Stimulated activated CD8-positive, alpha-beta memory T cell treated with anti-CD3 and anti-CD28 coated beads, Interleukin-2, amount 100 ng/mL, for 48 hours (primary cell): ENCODE measurements around the gene LRRC75B.

Experiments used
- DNase-seq, 2 donors: peaks; one replicate each; pipeline ENCODE4 v3.0.0-alpha.2; 2020; ENCODE audit warnings: low read depth in 2 of 2

The LRRC75B gene

DNA sequence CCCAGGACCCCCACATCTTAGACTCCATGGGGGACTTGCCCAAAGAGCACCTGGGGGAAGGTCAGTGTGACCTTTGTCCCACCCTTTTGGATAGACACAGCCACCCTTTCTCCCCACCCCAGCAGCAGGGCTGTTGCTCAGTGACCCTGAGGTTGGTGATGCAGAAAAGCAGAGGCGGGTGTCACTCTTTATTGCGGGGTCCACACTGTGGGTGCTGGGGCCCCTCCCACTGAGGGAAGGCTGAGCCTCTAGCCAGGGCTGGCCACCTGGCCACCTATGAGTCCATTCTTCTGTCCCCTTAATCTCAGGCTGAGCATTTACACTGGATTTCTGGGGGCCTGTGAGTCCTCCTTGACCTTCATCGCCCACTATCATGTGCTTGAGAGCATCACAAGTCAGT, 7.4 kb downstream of the LRRC75B start:
- DNase-seq = no peak

DNA sequence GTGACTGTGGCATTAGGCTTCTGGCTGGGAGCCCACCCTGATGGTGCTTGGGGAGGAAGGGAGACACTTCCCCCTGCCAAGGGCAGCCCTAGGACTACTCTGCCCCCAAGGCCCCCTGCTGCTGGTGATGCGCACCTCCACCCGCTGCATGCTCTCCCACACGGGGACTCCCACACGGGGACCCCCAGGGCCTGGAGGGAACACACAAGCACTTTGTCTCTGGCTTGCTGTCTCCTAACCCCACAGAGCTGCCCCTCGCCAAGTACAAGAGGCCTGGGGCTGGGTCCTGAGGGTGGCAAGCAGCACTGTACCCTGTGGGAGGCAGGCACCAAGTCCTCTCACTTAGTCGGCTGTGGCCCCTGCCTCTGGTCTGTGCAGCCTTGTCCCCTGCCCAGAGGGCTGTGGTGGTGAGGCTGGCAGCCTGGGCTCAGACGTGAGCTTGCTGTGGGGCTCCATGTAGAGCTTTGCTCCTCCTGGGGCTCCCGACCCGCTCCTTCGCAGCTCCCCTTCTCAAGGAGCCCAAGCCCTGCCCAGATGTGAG, 7.9 kb downstream of the LRRC75B start:
- no peak for DNase-seq

DNA sequence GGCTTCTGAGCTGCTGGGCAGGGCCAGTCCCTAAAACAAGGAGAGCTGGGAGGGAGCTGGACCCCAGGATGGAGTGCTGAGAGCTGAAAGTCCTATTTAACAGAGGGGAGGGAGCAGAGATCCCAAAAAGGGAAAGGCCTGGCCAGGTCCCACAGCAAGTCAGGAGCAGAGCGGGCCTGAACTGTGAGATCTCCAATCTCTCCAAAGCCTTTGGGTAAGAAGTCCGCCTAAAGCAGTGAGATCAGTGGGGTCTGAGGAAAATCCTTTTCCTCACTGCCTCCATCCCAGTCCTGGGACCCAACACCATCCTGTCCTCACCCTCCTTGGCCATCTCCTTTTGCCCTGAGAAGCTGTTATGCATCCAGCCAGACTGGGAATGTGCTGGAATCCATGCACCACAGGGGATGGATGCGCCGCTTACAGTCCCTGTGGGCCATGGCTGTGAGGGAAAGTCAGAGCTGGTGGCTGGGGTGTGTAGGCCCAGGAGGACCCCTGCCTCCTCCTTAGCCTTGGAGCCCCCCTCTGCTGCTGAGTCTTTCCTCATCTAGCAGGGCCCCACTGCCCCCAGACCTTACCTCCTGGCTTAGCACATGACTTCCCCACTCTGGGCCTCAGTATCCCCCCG, 8.6 kb downstream of the LRRC75B start:
- no peak for DNase-seq

DNA sequence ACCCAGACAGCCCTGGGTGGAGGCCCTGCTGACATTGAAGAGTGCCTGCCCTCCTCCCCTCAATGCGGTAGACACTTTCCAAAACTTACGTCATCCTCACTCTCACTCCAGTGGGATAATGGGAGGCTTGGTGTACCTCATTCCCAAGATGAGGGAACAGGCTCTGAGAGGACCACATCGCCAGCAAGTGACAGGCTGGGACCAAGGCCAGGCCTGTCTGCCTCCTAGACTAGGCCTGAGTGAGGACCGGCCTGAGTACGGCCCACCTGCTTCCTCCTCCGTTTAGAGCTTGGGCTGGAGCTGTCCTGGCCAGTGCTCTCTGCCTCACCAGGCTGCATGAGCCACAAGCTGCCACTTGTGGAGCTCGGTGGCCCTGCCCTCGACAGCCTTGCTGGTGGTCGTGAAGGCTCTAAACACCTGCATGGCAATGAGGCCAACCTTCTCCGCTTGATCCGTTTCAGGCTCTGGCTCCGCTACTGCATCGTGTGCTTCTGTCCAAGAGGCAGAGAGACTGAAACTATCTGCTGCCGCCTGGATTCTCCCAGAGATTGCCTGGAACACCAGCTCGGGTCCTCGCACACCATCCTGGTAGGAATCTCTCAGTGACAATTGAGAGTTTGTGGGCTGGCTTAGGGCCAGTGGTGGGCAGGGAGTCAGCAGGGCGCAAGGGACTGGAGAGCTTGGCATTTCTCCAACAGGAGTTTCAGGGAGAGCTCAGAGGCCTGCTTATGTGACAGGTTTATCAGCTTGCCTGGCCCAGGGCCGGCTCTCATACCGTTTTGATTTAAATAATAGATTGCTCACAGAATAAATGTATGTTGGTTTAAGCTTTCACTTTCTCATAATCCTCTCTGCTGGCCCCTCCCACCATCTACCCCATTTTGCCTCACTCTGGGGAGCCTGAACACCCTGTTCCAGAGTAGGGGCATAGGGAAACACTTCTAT, 9.4 kb downstream of the LRRC75B start:
- DNase-seq = no peak

DNA sequence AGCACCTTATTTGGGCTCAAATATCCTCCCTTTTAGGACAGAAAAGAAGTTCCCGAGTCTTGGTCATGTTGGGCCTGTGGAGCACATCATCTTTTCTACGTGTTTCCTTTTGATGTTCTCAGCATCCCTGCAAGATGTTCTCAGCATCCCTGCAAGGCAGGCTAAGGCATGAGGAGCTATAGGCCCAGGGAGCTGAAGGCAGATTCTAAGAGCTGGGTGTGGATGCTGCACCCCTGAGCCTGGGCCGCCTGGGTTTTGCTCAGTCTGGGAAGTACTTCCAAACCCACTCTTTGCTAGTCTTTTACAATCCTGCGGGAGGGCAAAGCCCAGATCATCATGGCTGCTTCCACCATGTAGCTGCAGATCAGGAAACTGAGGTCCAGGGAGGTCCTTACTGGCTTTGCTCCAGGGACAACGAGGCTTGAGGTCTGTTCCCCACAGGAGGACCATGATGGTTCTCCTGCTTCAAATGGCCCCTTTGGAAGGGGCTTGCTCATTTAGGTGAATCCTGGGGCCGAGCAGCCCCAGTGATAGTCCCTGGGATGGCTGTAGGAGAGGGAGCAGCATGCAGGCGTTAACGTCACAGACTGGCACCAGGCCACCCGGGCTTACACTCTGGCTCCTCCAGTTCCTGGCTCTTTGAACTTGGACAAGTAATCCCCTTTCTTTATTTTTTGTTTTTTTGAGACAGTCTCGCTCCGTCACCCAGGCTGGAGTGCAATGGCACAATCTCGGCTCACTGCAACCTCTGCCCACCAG, 10.6 kb downstream of the LRRC75B start:
- DNase-seq = no peak

DNA sequence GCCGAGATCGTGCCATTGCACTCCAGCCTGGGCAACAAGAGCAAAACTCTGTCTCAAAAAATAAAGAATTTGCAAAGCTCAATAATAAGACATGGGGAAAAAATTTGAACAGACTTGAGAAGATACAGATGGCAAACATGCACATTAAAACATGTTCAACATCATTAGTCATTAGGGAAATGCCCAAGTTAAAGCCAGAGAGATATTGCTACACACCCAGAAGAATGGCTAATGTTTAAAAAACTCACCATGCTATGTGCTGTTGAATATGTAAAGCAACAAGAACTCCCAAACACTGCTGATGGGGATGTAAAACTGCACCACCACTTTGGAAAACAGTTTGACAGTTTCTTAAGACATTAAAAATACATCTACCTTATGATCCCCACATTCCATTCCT, 12.6 kb downstream of the LRRC75B start:
- DNase-seq = no peak

DNA sequence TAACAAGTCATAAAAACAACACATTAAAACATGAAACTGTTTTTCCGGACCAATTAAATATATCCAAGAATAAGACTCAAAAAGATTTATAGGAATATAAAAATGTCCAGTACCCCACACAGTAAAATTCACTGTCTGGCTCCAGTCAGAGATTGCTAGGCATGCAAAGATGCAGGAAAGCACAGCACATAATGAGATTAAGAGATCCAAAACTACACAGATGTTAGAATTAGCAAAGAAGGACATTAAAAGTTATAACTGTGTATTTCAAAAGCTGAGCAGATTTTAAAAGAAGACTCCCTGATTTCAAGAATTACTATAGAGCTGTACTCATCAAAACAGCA, 13.6 kb downstream of the LRRC75B start:
- DNase-seq = no peak

DNA sequence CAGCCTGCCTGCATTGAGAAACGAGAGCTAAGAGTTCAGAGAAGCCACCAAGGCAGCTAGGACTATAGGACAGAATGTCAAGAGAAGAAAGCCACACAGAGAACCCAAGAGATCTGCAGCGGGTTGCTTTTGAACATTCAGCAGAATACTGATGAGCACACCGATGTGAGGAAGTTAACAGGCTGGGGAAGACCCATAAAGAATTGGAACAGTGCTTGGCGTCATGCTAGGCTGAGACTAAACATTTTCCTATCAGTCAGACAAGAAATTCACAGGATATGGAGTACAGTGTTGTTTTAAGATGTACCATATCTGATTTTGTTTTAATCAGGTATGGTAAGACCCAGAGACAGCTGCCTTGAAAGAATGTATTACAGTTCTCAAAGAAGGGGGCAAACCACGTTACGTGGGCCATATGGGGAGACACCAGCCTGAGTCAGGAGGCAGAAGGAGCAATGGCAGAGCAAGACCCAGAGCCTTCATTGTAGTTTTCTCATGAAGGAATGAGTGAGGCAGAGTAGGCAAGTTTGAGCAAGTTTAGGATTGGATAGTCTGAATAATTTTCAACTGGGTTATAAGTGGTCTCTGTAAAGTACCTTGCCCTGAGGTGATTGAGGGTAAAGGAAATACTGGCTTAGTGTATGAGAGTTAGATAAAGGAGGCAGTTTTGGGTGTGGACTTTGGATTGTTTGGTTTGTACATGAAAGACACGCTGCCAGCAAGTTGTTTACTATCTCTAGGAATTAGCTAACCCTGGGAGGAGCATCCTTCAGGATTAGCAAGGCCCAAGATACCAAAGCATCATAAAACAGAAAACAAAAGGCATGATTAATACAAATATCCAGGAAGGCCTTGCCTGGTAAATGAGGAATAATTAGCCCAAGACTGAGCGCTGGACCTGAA, 14.3 kb downstream of the LRRC75B start:
- DNase-seq = no peak

DNA sequence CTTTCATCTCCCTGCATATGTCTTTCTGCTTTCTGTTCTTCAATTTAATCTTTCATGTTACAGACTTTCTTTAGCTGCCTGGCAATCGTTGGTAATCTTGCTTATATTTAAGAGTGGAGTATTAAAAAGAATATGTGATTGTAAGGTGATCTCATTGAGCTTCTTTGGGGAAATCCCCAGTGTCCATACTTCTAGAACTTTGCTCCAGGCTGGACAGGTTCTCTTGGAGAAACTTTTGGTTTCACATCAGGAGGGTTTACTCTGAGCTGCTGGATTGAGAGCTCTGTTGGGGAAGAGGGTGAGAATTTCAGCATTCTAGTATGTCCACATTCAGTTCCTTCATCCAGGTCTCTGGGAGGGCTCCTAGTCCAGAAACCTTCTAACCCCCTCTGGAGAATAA, 16.1 kb downstream of the LRRC75B start:
- DNase-seq = no peak

DNA sequence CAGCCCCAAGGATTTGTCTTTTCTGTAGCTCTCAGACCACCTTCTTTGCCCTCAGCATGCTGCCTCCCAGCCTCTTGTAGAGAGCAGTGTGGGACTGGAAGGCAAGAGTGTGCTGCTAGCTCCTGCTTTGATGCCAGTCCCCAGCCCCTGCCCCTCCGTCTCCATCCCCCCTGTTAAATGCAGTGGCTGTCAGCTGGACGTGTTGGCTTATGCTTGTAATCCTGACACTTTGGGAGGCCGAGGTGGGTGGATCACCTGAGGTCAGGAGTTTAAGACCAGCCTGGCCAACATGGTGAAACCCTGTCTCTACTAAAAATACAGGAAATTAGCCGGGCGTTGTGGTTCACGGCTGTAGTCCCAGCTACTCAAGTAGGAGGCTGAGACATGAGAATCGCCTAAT, 21.6 kb downstream of the LRRC75B start:
- DNase-seq = no peak

DNA sequence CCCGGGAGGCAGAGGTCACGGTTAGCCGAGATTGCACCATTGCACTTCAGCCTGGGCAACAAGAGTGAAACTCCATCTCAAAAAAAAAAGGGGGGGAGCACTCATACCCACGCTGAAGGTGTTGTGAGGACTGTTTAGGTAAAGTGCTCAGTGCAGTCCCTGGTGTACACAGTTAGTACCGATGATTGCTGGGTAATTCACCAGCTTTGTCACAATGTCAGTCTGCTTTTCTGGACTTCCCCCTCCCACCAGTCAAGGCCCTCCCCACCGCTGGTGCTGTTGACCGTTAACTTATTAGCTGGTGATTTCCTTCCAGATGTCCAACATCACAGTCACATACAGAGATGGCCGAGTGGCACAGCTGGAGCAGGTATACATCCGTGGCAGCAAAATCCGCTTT, 25.2 kb downstream of the LRRC75B start:
- no peak for DNase-seq

DNA sequence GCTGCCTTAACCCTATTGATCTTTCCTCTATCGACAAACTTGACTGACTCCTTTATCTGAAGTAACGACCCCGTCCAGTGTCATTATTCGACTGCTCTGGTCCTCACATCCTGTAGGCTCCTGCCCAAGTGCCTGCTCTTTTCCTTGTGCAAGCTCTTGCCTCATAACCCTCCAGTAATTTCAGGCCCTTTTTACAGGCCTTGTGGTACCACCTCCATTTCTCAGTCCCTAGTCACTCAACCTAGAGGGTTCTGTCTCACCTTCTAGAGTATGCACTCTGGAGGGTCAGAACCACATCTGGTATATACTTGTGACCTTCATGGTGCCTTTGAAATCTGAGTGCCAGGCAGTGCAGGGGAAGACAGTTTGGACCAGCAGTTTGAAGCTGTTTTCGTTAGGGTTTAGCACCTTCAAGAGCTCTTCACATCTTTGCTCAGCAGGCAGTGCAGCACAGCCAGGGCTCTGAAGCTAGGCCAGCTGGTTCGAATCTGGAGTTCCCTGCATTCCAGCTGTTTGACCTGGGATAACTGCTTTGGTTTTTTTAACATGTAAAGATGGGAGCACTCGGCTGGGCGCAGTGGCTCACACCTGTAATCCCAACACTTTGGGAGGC, 25.9 kb downstream of the LRRC75B start:
- no peak for DNase-seq

DNA sequence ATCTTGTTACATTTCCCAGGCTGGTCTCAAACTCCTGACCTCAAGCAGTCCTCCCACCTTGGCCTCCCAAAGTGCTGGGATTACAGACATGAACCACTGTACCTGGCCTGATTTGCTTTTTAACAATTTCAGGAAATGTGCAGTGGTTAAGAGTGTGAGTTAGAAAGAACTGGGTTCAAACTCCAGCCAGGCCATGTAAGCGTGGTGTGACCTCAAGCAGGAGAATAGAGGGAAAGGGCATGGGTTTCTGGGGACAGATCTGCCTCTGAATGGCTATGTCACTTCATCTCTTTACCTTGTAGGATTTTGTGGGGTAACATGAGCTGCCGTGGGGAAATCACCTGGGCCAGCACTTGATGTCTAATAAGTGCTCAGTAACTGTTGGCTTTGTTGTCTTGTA, 27.8 kb downstream of the LRRC75B start:
- DNase-seq = no peak

DNA sequence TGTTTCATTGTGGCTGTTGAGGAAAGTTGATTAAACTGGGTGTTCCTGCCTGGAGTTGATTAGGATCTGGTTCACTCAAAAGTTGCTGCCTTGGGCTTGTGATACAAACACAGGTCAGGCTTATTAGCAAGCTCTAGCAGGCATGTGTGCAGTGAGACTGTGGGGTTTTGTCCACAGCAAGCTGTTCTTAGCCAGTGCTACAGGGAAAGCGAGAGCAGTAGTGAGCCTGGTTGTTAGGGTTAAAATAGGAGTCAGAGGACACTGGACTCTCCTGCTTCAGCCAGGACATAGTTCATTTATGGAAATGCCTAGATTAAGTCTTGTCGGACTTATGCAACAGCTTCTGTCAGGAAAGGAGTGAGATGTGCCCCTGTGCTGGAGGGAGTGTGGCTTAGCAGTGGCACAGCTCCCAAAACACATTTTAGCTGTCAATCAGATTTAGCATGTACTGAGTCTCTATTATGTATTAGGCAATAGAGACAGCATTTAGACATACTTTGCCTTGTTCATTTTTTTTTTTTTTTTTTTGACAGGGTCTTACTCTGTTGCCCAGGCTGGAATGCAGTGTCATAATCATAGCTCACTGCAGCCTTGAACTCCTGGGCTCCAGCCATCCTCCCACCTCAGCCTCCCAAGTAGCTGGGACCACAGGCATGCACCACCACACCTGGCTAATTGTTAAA, 28.4 kb downstream of the LRRC75B start:
- DNase-seq = no peak

DNA sequence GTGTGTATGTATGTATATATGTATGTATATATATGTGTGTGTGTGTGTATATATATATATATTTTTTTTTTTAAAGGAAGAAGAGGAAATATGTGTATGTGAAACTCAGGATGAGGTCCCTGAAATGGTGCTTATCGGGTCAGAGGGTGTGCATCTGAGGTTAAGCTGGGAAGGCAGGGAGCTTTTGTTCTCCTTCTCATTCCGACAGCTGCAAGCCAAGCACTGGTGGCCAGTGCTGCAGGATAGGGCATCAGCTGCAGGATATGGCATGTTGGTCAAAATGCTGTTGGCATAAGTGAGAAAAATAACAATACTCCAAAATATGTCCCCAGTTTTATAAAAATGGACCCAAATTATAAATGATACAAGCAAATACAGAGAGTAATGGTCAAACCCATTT, 29.6 kb downstream of the LRRC75B start:
- DNase-seq = no peak

DNA sequence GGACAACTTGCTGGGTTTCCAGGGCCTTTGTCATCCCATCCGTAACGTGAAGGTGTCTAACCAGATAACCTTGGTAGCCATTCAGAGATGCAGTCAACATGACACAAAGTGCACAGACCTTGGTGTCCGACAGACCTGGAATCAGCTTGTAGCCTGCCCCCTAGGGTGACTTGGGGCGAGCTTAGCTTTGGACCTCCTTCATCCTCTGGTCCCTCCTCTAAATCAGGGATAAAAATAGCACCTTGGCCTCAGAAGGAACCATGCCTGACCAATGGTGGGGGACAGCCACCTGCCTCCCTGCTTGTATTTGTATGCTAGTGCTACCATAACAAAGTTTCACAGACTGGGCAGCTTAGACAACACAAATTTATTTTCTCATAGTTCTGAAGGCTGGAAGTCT, 33.4 kb downstream of the LRRC75B start:
- DNase-seq = no peak

DNA sequence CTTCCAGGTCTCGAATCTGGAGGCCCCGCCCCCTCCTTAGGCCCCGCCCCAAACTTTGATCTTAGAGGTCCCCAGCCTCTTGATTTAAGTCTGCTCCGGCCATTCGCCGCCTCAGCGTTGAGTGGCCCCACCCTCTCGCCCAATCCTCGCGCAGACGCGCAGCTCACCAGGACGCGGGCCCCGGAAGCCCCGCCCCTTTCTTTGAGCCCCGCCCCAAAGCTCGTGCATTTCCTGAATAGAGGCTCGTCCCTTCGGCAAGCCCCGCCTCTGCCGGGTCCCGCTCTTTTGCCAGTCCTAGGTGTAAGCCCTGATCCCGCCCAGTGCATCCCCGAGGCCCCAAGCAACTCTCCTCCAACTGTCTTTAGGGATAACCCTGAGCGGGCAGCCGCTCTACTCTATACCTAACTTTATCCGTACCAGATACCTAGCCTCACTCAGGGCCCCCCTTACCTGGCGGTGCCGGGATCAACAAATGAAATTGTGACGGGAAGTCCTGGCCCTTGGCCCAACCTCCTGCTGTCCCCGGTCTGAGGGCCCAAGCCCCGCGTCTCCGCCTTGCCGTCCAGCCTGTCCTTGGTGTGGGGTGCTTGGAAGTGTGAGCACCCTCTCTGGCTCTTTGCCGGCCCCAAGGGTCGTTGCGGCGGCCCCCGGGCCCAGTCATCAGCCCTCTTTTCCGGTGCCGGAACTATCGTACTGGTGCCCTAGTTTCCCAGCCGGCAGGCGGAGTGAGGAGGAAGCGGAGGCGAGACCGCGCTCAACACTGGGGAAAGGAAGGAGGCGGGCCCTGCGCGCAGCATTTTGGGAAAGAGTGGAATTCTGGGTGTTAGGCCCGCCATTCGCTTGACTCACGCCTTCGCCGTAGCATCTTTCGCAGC, 37.5 kb downstream of the LRRC75B start, which contains the start of gene SNRPD3:
SNRPD3 (plus strand) TSS at position 835 of the 875 bp plus-strand sequence. CDS start 1,676 bp downstream, outside the sequence.
- DNase-seq = peak; percentile 99 to 100

DNA sequence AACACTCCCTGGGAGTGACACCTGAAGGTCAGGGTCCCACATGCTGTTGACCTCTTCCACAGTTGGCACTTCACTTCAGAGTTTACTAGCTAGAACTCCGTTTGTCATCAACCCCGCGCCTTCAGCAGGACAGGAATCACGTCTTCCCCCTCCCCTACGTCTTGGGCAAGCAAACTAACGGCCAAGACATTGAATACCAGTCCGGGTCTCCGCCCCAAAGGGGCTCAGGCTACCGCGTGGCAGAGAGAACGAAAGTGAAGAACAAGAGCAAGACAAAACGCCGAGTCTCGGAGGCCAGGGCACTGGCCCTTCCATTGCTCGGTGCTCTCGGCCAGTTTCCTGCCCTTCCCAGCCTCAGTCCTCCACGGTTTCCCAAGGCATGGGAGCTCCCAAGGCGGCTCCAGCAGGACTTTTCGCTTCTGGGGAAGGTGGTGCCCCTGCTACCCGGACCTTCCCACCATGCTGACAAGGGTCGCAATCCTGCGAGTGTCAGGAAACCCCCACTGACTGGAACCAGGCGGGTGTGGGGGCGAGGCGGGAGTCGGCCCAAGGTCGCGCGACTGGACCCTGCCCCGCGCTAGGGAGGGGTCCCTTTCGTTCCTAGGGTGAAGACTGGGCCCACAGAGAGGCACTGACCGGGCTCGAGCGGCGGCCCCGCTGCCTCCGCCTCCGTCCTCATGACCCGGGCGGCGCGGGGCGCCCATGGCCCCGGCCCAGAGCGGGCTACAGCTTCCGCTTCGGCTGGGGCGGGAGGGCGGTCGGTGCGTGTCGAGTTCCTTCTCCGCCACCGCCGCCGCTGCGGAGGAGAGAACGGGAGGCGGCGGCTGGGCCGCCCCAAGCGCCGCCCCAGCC, 38.3 kb downstream of the LRRC75B start, which contains the start of gene GUCD1:
GUCD1 (minus strand) TSS at position 826 of the 852 bp plus-strand sequence; CDS start at position 679, 147 bp downstream.
- peak in 1 of 2 donors; percentile 5 for DNase-seq
